ENCODE data around the gene CALHM3. TPM values are rescaled to one million over a fixed set of nuclear protein-coding genes. Genes with fewer than 3 reads are reported as not detected.

CALHM3 gene
- total RNA-seq, 1 experiment from 2014 or later, result 0.13 TPM

DNA sequence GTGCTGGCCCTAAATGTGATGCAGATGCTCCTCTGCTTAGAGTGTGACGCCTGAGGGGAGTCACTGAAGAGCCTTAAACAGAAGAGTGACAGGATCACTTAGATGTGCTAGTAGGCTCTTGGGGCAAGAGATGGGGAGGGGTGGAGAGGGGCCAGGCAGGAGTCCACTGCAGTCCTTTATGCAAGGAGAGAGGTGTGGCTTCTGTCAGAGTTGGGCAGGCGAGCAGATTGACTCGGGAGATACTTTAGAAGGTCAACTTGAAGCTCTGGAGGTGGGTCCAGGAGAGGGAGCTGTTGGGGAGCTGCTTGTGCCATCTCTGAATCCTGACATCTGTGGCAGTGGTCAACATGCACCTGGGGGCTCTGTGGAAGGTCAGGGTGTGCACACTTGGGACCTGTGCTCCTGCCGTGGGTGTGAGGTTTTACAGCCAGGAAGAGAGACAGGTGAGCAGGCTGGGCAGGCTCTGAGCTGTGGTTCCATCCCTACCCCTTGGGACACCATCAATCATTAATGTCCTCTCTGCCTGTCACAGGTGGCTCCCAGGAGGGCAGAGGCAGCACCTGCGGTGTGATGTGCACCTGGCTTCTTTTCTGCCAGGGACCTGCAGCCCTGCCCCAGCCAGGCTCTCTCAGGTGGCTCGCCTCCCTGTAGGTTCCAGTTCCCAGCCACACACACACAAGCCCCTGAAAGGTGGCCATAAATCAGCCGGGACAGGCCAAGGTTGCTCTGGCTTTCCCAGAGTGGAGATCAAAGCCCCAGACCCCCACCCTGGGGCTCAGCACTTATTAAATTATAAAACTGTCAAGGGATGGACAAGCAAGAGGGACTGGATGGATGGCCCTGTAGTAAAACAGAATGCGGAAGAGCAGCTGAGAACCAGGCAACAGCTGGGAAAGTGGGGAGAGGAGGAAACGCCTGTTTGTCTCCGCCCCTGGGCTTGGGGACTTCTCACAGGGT lies 28.5 kb upstream of the CALHM3 start (continued):
- TF ChIP-seq, protein P1, sequence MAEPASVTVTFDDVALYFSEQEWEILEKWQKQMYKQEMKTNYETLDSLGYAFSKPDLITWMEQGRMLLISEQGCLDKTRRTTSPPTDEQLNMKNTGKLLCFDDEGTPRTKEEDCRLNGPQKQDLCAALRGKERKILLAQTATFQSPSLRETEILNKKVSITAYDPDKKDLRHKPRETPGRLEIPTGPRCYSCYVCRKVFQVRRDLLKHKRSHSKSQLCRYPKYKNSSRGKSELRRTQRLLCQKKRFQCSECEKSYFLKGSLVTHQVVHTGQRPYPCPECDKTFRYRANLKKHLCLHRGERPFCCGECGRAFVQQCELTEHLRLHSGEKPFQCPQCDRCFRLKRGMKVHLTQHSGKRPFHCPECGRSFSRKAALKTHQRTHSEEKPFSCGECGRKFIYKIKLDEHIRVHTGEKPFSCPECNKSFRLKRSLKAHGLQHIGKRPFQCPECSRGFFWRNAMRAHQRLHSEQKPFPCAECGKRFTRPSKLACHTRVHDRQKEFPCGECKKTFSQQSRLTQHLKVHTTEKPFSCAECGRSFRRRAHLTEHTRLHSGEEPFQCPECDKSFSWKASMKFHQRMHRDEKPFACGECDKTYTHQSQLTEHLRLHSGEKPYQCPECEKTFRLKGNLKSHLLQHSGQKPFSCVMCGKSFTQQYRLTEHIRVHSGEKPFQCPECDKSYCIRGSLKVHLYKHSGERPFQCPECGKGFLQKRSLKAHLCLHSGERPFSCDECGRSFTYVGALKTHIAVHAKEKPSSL (CRISPR knock-in tag; conservative IDR thresholded peaks at IDR 0.05), result no peak
- TF ChIP-seq NFYB (CRISPR knock-in tag; conservative IDR thresholded peaks at IDR 0.05; ENCODE audit: low read depth) (no peak), ELF4 (CRISPR knock-in tag; IDR thresholded peaks at IDR 0.05; ENCODE audit: low read depth) (no peak), ZNF263 (CRISPR knock-in tag; IDR thresholded peaks at IDR 0.05; ENCODE audit: low read depth) (no peak), TP53 (CRISPR knock-in tag; IDR thresholded peaks at IDR 0.05) (no peak)

DNA sequence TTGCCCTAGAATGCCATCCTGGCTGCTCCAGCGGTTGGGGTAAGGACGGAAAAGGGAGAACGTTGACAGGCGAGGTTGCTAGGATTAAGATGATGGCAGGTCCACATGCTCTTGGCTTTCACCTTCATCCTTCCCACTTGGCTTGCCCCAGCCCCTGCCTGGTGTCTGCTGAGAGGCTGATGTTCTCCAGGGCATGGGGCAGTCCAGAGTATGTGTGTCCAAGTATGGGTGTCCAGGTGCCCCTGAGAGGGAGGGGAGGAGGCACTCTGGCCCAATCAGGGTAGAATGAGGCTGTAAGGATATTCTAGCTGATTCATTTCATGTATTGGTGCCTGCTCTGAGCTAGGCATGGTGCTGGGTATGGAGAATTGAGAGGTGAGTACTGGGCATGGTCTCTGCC lies 27.0 kb upstream of the CALHM3 start:
- Mint-ChIP-seq H3K4me1 (peaks cover 6% of the 10 kb centered on the region; the same call in 1 of the 2 replicates), H3K27me3 (ENCODE audit: low read depth) (no peaks in the 10 kb centered on the region)
- CTCF ChIA-PET, result interaction anchor here (1.2 to 2.0 kb wide), 2 partner anchors 37 to 58 kb away, joined by 3 to 8 read pairs; no protein-coding TSS in a partner anchor

More for the DNA sequence above, 27.0 kb upstream of the CALHM3 start:
- DNase-seq (ENCODE audit: low spot score) (no peak), ATAC-seq (no peak)
- TF ChIP-seq ZNF138 (CRISPR knock-in tag; conservative IDR thresholded peaks at IDR 0.05) (no peak), ZNF396 (CRISPR knock-in tag; IDR thresholded peaks at IDR 0.05; ENCODE audit: borderline replicate concordance) (no peak), SOX15 (CRISPR knock-in tag; IDR thresholded peaks at IDR 0.05) (no peak), PRRX2 (CRISPR knock-in tag; IDR thresholded peaks at IDR 0.05) (no peak), MXD4 (CRISPR knock-in tag; IDR thresholded peaks at IDR 0.05; ENCODE audit: borderline replicate concordance) (no peak), KAT7 (CRISPR knock-in tag; IDR thresholded peaks at IDR 0.05; ENCODE audit: borderline replicate concordance) (no peak), NFE2L1 (CRISPR knock-in tag; IDR thresholded peaks at IDR 0.05) (no peak), ZBTB21 (CRISPR knock-in tag; IDR thresholded peaks at IDR 0.05; ENCODE audit: borderline replicate concordance) (no peak), FOXP1 (CRISPR knock-in tag; IDR thresholded peaks at IDR 0.05; ENCODE audit: borderline replicate concordance) (no peak), SMAD4 (CRISPR knock-in tag; IDR thresholded peaks at IDR 0.05) (no peak), MYBL2 (CRISPR knock-in tag; IDR thresholded peaks at IDR 0.05) (no peak), ZNF416 (CRISPR knock-in tag; IDR thresholded peaks at IDR 0.05) (no peak), HMGA2 (CRISPR knock-in tag; IDR thresholded peaks at IDR 0.05) (no peak), IRF2 (CRISPR knock-in tag; IDR thresholded peaks at IDR 0.05; ENCODE audit: borderline replicate concordance, low read depth) (no peak), TCF7 (CRISPR knock-in tag; IDR thresholded peaks at IDR 0.05; ENCODE audit: low read depth) (no peak)
- TF ChIP-seq, protein P1 (CRISPR knock-in tag; conservative IDR thresholded peaks at IDR 0.05), result no peak
- TF ChIP-seq, protein P2, sequence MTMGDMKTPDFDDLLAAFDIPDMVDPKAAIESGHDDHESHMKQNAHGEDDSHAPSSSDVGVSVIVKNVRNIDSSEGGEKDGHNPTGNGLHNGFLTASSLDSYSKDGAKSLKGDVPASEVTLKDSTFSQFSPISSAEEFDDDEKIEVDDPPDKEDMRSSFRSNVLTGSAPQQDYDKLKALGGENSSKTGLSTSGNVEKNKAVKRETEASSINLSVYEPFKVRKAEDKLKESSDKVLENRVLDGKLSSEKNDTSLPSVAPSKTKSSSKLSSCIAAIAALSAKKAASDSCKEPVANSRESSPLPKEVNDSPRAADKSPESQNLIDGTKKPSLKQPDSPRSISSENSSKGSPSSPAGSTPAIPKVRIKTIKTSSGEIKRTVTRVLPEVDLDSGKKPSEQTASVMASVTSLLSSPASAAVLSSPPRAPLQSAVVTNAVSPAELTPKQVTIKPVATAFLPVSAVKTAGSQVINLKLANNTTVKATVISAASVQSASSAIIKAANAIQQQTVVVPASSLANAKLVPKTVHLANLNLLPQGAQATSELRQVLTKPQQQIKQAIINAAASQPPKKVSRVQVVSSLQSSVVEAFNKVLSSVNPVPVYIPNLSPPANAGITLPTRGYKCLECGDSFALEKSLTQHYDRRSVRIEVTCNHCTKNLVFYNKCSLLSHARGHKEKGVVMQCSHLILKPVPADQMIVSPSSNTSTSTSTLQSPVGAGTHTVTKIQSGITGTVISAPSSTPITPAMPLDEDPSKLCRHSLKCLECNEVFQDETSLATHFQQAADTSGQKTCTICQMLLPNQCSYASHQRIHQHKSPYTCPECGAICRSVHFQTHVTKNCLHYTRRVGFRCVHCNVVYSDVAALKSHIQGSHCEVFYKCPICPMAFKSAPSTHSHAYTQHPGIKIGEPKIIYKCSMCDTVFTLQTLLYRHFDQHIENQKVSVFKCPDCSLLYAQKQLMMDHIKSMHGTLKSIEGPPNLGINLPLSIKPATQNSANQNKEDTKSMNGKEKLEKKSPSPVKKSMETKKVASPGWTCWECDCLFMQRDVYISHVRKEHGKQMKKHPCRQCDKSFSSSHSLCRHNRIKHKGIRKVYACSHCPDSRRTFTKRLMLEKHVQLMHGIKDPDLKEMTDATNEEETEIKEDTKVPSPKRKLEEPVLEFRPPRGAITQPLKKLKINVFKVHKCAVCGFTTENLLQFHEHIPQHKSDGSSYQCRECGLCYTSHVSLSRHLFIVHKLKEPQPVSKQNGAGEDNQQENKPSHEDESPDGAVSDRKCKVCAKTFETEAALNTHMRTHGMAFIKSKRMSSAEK (CRISPR knock-in tag; IDR thresholded peaks at IDR 0.05; ENCODE audit: borderline replicate concordance), result no peak
- TF ChIP-seq, protein P3, sequence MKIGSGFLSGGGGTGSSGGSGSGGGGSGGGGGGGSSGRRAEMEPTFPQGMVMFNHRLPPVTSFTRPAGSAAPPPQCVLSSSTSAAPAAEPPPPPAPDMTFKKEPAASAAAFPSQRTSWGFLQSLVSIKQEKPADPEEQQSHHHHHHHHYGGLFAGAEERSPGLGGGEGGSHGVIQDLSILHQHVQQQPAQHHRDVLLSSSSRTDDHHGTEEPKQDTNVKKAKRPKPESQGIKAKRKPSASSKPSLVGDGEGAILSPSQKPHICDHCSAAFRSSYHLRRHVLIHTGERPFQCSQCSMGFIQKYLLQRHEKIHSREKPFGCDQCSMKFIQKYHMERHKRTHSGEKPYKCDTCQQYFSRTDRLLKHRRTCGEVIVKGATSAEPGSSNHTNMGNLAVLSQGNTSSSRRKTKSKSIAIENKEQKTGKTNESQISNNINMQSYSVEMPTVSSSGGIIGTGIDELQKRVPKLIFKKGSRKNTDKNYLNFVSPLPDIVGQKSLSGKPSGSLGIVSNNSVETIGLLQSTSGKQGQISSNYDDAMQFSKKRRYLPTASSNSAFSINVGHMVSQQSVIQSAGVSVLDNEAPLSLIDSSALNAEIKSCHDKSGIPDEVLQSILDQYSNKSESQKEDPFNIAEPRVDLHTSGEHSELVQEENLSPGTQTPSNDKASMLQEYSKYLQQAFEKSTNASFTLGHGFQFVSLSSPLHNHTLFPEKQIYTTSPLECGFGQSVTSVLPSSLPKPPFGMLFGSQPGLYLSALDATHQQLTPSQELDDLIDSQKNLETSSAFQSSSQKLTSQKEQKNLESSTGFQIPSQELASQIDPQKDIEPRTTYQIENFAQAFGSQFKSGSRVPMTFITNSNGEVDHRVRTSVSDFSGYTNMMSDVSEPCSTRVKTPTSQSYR (CRISPR knock-in tag; IDR thresholded peaks at IDR 0.05), result no peak
- Mint-ChIP-seq H3K27ac (no peak overlapping the region), H3K36me3 (no peaks in the 10 kb centered on the region), H3K9me3 (no peaks in the 10 kb centered on the region), H3K4me3 (no peak overlapping the region)
- POLR2A ChIA-PET, result no interaction called here

Data from WTC11 (cell line).